ENCODE measurements around the gene LAMA5. TPM values are rescaled to one million over a fixed set of nuclear protein-coding genes. Genes with fewer than 3 reads are reported as not detected.

Gene LAMA5
- total RNA-seq, 4 donors from 2014 or later, result 95.2 to 230 (median 139) TPM

- WGBS, 2 donors, result 81 to 85% methylated on average over 18 to 20 of the region's 22 CpGs
- H3K27ac ChIP-seq, result peak overlapping the region in 1 of 4 donors; percentile 40
- peaks cover 0 to 85% (median 0%) of the 10 kb centered on the region in 3 donors for H3K36me3 ChIP-seq
These were observed 46.3 kb downstream of the LAMA5 start for GRCh38 chr20:62320581-62321354.

GRCh38 chr20:62319346-62319909, 47.7 kb downstream of the LAMA5 start:
- TF ChIP-seq POLR2A (IDR thresholded peaks at IDR 0.05) (no peak), CTCF (IDR thresholded peaks at IDR 0.05) (no peak), EP300 (IDR thresholded peaks at IDR 0.05) (no peak)
- H3K27me3 ChIP-seq, result no peaks in the 10 kb centered on the region
- H3K36me3 ChIP-seq, result peaks cover 0 to 85% (median 0%) of the 10 kb centered on the region in 3 donors
- H3K9me3 ChIP-seq, result no peaks in the 10 kb centered on the region
- no peak overlapping the region for H3K4me3 ChIP-seq
- H3K27ac ChIP-seq, result peak overlapping the region in 1 of 4 donors; percentile 24
- 76 to 83% methylated on average over 29 of the region's 29 CpGs for WGBS, 2 donors
- no peak for DNase-seq (ENCODE audit: low spot score in 2 of 2)
- no peaks in the 10 kb centered on the region for H3K4me1 ChIP-seq

More at GRCh38 chr20:62320581-62321354, 46.3 kb downstream of the LAMA5 start:
- no peak for DNase-seq (ENCODE audit: low spot score in 2 of 2)
- Histone ChIP-seq H3K9me3 (no peaks in the 10 kb centered on the region), H3K27me3 (no peaks in the 10 kb centered on the region), H3K4me3 (no peak overlapping the region), H3K4me1 (no peaks in the 10 kb centered on the region)
- no peak for TF ChIP-seq CTCF (IDR thresholded peaks at IDR 0.05)
- no peak for TF ChIP-seq EP300 (IDR thresholded peaks at IDR 0.05)
- TF ChIP-seq POLR2A (IDR thresholded peaks at IDR 0.05), result no peak

- H3K4me3 ChIP-seq, result no peak overlapping the region
- H3K36me3 ChIP-seq, result peaks cover 0 to 83% (median 0%) of the 10 kb centered on the region in 3 donors
- no peaks in the 10 kb centered on the region for H3K9me3 ChIP-seq
- 90 to 91% methylated on average over 23 to 33 of the region's 36 CpGs for WGBS, 2 donors
- peak overlapping the region in 1 of 4 donors; percentile 10 for H3K27ac ChIP-seq
- H3K27me3 ChIP-seq, result no peaks in the 10 kb centered on the region
- DNase-seq (ENCODE audit: low spot score in 2 of 2), result no peak
- H3K4me1 ChIP-seq, result no peaks in the 10 kb centered on the region
- TF ChIP-seq CTCF (IDR thresholded peaks at IDR 0.05) (no peak), EP300 (IDR thresholded peaks at IDR 0.05) (no peak), POLR2A (IDR thresholded peaks at IDR 0.05) (no peak)
These were observed 48.4 kb downstream of the LAMA5 start for GRCh38 chr20:62318400-62319345.

- H3K4me3 ChIP-seq, result no peak overlapping the region
- no peaks in the 10 kb centered on the region for H3K4me1 ChIP-seq
- H3K36me3 ChIP-seq, result peaks cover 0 to 84% (median 0%) of the 10 kb centered on the region in 3 donors
- H3K27me3 ChIP-seq, result no peaks in the 10 kb centered on the region
- TF ChIP-seq EP300 (IDR thresholded peaks at IDR 0.05), result no peak
- no peak for TF ChIP-seq CTCF (IDR thresholded peaks at IDR 0.05)
- no peak for TF ChIP-seq POLR2A (IDR thresholded peaks at IDR 0.05)
- peak overlapping the region in 1 of 4 donors; percentile 25 for H3K27ac ChIP-seq
- H3K9me3 ChIP-seq, result no peaks in the 10 kb centered on the region
- no peak for DNase-seq (ENCODE audit: low spot score in 2 of 2)
- WGBS, 2 donors, result 66 to 93% methylated on average over 3 to 5 of the region's 18 CpGs
These were observed 49.9 kb downstream of the LAMA5 start for GRCh38 chr20:62317167-62317655.
